HG02938 (cell line): Measurements from ENCODE around the gene GLOD5.

Experiments
- ATAC-seq: cut with Tn5 transposase; IDR thresholded peaks from one replicate; pipeline ENCODE4 v1.9.1; 2021; ENCODE audit warnings: mild to moderate bottlenecking, moderate library complexity; ENCODE audit not compliant: unreplicated experiment

GLOD5 gene

DNA sequence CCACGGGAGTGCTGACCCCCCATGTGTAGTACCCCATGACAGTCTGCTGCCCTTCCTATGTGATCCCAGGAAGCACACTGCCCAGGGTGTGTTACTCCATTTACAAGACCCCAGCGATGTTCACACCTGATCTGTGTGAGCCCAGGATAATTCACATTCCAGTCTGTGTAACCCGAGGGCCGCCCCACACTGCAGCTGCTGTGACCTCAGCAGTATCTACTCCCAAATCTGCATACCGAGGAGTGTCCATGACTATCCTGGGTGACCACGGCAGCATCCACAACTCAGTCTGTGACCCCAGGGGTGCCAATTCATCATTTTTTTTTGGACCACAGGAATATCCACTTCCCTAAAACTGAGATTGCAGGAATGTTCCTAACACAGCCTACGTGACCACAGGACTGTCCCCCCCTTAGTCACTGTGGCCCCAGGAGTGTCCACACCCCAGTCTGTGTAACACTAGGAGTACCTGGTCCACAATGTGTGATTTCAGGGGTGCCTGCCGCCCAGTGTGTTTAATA is 7.8 kb upstream of the GLOD5 start:
- ATAC-seq, result no peak

GRCh38 chrX:48754238-48754637 is 7.3 kb upstream of the GLOD5 start:
- ATAC-seq, result no peak

- no peak for ATAC-seq
These were observed 7.7 kb downstream of the GLOD5 start for GRCh38 chrX:48769230-48769629.

DNA sequence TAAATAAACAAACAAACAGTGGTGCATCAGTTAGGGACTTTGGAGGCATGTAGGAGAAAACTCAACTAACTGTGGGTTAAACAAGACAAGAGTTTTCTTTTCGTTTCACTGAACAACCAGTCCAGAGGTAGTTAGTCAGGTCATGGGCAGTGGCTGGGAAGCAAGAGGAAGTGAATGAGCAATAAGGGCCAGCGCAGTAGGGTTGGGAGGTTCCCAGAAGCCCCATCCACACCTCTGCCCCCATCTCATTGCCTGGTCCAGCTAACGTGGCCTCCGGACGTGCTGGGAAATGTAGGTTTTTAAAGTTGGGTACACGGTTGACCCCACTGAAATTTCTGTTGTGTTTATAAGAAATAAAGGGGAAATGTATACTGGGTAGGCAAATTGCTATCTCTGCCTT is 8.7 kb downstream of the GLOD5 start:
- ATAC-seq, result no peak

DNA sequence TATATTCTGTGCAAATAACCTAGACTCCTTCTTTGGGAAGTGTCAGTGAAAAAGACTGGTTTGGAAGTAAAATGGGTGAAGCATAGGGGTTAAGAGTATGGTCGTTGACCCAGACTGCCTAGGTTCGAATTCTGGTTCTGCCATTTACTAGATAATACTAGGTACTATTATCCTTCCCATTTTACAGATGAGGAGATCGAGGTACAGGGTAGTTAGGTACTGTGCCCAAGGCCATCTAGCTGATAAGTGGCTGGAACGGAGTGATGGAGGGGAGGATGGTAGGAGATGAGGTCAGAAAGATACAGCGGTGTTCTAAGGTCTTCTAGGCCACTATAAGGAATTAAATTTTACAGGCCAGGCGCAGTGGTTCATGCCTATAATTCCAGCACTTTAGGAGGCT is 11.1 kb downstream of the GLOD5 start:
- ATAC-seq, result no peak

DNA sequence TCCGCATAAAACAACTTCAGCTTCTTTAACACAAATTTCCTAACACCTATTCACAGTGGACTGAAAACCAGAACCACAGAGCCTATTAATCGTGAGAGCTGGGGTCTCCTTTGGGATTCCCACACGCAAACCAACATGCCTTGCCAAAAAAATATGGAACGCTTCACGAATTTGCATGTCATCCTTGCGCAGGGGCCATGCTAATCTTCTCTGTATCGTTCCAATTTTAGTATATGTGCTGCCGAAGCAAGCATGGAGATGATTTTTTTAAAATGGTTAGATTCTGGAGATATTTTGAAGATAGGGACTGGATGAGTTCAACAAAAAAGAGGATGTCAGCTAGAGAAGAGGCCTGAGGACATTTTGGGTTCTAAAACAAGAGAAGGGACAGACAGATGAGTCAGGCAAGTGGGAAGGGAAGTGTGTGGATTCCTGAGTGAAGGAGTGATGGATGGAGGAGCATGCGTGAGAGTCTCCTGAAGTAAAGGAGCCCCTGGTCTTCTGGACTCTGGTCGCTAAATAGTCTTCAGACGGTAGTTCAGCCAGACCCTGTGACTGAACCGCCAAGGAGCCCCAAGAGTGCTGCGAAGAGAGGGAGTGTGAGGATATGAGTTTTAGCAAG is 15.4 kb downstream of the GLOD5 start:
- ATAC-seq, result no peak

- no peak for ATAC-seq
These were observed 17.9 kb downstream of the GLOD5 start for GRCh38 chrX:48779399-48779798.

DNA sequence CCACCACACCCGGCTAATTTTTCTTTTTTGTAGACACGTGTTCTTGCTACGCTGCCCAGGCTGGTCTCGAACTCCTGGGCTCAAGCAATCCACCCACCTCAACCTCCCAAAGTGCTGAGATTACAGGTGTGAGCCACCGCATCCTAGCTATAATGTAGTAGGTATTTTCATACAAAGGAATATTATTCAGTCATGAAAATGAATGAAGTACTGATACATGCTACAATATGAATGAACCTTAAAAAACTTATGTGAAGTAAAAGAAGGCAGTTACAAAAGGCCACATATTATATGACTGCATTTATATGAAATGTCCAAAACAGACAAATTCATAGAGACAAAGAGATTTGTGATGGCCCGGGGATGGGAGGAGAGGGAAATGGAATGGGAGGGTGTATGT is 20.2 kb downstream of the GLOD5 start:
- no peak for ATAC-seq

GRCh38 chrX:48782216-48782615 is 20.7 kb downstream of the GLOD5 start:
- ATAC-seq, result no peak

DNA sequence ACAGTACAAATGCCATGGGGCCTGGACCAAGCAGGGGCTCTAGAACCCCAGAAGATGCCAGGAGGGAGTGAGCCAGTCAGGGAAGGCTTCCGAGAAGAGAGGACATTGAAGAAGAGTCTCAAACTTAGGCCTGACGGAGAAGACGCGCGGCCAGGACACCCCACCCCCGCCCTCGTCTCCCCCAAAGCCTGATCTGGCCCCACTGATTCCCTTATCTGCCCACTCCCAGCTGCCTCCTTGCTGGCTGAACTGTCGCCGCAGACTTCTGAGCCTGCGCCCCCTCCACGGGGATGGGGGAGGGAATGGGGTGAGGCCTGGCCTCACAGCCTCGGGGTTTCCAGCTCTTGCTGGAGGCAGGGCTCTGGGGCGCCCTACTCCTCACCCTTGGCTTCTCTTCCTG is 21.2 kb downstream of the GLOD5 start:
- no peak for ATAC-seq

GRCh38 chrX:48784726-48785125 is 23.2 kb downstream of the GLOD5 start:
- ATAC-seq, result no peak

- ATAC-seq, result no peak
These were observed 23.6 kb downstream of the GLOD5 start for GRCh38 chrX:48785186-48785539.

DNA sequence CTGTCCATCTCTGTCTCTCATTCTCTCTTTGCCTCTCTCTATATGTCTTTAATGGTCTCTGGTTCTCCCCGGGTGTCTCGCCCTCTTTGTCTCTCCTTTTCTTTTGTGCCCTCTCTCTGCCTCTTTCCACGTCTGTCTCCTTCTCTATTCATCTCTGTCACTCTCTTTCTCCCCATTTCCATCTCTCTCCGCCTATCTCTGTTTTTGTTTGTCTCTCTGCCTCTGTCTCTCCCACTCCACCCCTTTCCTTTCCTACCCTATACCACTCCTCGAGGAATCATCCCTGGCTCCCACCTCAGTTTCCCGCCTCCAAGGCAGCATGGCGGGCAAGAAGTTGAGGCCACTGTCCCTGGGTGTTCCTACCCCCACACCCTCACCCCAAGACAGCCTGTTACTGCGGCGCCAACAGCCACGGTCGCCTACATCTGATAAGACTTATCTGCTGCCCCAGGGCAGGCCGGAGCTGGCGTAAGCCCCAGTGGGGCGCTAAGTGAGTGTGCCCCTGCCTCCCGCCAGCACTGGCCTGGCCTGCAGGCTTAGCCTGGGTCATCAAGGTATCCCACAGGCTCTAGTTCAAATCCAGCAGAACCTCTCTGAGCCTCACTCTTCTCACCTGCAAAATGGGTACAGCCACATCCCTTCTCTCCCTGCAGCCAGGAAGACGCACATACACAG is 24.1 kb downstream of the GLOD5 start:
- ATAC-seq, result no peak

DNA sequence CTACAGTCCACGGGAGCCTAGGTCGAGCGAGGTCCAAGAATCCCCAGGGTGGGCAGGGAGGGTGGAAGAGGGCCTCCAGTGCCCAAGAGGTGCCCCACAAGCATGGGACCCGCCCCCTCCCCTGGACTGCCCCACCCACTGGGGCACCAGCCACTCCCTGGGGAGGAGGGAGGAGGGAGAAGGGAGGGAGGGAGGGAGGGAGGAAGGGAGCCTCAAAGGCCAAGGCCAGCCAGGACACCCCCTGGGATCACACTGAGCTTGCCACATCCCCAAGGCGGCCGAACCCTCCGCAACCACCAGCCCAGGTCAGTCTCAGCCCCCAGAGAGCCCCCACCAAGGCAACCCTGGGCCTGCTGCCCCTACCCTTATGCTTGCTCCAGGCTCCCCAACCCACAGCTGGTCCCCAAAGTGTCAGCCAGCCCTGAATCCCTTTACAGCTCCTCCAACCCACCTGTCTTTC is 24.8 kb downstream of the GLOD5 start, which contains the start of gene GATA1:
Gene GATA1, plus strand, starts transcription at position 250 of the 460 bp plus-strand sequence. CDS start 4,520 bp downstream, outside the sequence.
- no peak for ATAC-seq

DNA sequence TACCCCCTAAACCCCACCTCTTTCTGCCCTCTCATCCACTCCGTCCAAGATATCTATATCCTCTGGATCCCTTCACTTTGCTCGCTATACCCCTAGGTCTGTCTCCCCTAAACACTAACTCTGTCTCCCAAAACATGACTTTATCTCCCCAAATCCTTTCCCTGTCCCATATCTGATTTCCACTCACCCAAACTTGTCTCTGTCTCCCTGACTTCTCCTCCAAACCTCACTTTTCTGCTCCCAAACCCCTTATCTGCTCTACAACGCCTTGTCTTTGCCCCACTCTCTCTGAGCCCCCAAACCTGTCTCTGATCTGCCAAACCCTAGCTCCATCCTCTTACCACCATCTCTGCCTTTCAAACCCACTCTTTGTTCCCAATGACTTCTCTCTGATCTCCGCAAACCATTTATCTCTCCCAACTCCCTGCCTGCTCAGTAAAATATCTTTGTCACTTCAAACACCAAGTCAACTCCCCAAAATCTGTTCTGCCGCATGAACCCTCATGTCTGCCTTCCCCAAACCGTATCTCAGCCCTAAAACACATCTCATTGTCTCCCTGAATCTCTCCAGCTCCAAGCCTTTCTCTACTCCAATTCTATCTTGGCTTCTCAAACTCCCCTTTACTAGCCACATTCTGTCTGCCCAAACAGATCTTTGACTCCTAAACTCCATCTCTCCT is 25.4 kb downstream of the GLOD5 start:
- no peak for ATAC-seq

- no peak for ATAC-seq
These were observed 26.2 kb downstream of the GLOD5 start for GRCh38 chrX:48787505-48788443.

- ATAC-seq, result no peak
These were observed 28.0 kb downstream of the GLOD5 start for GRCh38 chrX:48789366-48790220.

DNA sequence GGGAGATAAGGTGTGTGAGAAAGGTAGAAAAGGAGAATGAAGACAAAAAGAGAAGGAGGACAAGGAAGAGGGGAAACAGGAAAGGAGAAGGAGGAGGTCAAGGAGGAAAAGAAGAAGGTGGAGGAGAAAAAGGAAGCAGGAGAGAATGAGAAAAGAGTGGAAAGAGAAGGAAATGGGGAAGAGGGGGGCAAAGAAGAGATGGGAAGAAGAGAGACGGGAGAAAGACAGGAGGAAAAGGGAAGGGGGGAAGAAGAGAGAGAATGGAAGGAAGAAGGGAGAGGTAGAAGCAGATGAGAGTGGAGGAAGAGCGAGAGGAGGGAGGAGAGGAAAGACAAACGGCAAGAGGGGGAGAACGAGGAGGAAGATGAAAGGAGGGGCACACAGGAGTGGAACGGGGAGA is 28.9 kb downstream of the GLOD5 start:
- no peak for ATAC-seq

- ATAC-seq, result no peak
These were observed 29.7 kb downstream of the GLOD5 start for GRCh38 chrX:48791063-48791820.
